GM19099 (cell line): ENCODE data around the gene LRMDA.

Experiments
- POLR2A ChIP-seq: IDR thresholded peaks from 3 replicates; pipeline ENCODE4 v1.6.1; 2011; ENCODE audit warnings: low read depth; ENCODE audit not compliant: insufficient read length; ENCODE audit errors: extremely low read depth

LRMDA gene

GRCh38 chr10:75612904-75613684 lies 181.7 kb downstream of the LRMDA start:
- no peak for TF ChIP-seq POLR2A

DNA sequence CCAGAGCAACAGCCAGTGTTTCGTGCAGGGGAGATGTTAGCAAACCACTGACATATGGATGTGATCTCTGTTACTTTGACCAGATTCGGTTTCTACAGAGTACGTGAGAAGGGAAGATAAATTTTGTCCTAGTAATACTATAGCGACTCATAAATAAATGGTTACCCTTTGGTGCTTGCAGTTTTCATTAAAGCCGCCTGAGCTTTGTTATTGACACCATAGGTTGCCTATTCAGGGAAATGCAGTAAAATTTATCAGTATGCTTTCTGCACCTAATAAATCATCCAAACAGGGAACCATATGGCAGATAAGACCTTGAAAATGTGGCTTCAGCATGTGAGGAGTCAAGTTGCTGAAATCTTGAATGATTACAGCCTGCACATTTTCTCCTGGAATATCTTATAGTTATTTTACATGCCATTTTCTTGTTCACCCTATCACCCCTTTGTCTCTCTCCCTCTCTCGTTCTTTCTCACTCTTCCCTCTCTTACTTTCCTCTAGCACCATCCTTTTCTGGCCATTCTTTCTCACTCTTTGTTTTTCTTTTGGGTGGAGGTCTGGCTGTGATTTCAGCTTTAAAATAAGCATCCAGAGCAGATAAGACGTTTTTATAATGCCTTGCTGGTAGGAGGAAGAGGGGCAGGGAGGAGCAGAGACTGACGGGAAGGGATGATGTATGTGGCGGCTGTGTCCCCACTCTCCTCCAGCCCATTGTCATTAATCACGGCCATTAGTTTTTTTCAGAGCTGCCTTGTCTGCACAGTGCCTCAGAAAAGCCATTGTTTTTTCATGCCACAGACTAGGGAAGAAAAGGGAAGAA lies 182.5 kb downstream of the LRMDA start:
- no peak for TF ChIP-seq POLR2A

- no peak for TF ChIP-seq POLR2A
These were observed 184.7 kb downstream of the LRMDA start for GRCh38 chr10:75616076-75616475.

GRCh38 chr10:75616874-75617478 lies 185.6 kb downstream of the LRMDA start:
- TF ChIP-seq POLR2A: no peak

GRCh38 chr10:75617485-75618155 lies 186.2 kb downstream of the LRMDA start:
- no peak for TF ChIP-seq POLR2A

GRCh38 chr10:75619635-75620034 lies 188.2 kb downstream of the LRMDA start:
- no peak for TF ChIP-seq POLR2A

- no peak for TF ChIP-seq POLR2A
These were observed 188.9 kb downstream of the LRMDA start for GRCh38 chr10:75620356-75620755.

GRCh38 chr10:75622503-75622902 lies 191.1 kb downstream of the LRMDA start:
- no peak for TF ChIP-seq POLR2A

GRCh38 chr10:75623310-75624093 lies 192.1 kb downstream of the LRMDA start:
- TF ChIP-seq POLR2A: no peak

- no peak for TF ChIP-seq POLR2A
These were observed 193.2 kb downstream of the LRMDA start for GRCh38 chr10:75624638-75625037.

DNA sequence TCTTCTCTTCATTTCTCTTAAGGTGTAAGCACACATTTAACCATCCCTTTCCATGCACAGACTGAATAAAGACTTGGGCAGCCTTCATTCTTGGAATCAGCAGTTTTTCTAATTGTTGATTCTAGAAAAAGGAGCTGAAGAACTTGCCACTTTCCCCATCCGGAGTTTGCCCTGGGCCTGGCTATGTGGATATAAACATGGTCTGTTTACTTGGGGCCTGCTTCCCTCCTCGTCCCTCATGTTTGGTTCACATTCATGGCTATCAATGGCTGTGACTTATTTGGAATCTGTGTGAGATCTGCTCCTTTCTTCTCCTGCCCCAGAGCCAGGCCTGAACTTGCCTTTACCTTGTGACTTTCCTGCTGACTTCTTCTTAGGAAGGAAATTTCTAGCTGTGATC lies 199.3 kb downstream of the LRMDA start:
- no peak for TF ChIP-seq POLR2A

GRCh38 chr10:75632805-75633462 lies 201.5 kb downstream of the LRMDA start:
- no peak for TF ChIP-seq POLR2A

- TF ChIP-seq POLR2A: no peak
These were observed 202.1 kb downstream of the LRMDA start for GRCh38 chr10:75633568-75633967.

DNA sequence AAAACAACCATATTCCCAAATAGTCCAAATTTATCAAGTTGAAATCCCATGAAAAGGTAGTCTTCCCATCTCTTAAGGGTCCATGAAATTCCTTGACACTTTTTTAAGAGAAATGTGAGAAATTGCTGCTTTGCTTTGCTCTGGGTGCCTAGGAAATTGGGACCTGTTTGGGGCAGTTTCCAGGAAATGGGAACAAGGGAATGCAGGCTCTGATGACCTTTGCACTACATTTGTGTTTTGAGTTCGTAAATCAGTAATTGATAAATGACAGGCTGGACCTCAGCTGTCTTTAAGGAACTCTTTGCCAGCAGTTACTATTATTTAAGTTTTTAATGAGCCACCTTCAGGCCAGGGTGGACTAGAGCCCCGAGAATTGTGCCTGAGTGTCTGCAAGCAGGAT lies 203.5 kb downstream of the LRMDA start:
- no peak for TF ChIP-seq POLR2A
